ENCODE results near the gene RIPPLY2. TPM values are rescaled to one million over a fixed set of nuclear protein-coding genes. Genes with fewer than 3 reads are reported as not detected.
A peak's percentile ranks its signal among the peaks of the same experiment; 100 is the strongest.

Gene RIPPLY2
- total RNA-seq, 4 donors from 2014 or later, result 1.1 TPM; not detected in 3

- 80 to 82% methylated on average over 2 of the region's 2 CpGs for WGBS, 2 donors
- H3K4me1 ChIP-seq, result peaks cover 9 to 18% (median 11%) of the 10 kb centered on the region in 3 donors
These were observed 4.0 kb upstream of the RIPPLY2 start for GRCh38 chr6:83849127-83849526.

GRCh38 chr6:83849610-83850009 lies 3.5 kb upstream of the RIPPLY2 start:
- intact Hi-C loops (cut with DNase I), result no loop called here
- no peak for DNase-seq
- WGBS, 2 donors, result 63 to 83% methylated on average over 3 of the region's 3 CpGs
- Histone ChIP-seq H3K27ac (no peak overlapping the region), H3K36me3 (no peaks in the 10 kb centered on the region), H3K9me3 (no peaks in the 10 kb centered on the region), H3K27me3 (peaks cover 0 to 38% (median 0%) of the 10 kb centered on the region in 4 donors), H3K4me1 (peaks cover 11 to 19% (median 11%) of the 10 kb centered on the region in 3 donors), H3K4me3 (no peak overlapping the region)
- TF ChIP-seq CTCF (IDR thresholded peaks at IDR 0.05) (no peak), POLR2A (IDR thresholded peaks at IDR 0.05) (no peak)

More at GRCh38 chr6:83849127-83849526, 4.0 kb upstream of the RIPPLY2 start:
- no peak for DNase-seq
- H3K36me3 ChIP-seq, result no peaks in the 10 kb centered on the region
- no peaks in the 10 kb centered on the region for H3K9me3 ChIP-seq
- intact Hi-C loops (cut with DNase I), result no loop called here
- no peak overlapping the region for H3K27ac ChIP-seq
- H3K27me3 ChIP-seq, result peaks cover 0 to 33% (median 0%) of the 10 kb centered on the region in 4 donors
- TF ChIP-seq CTCF (IDR thresholded peaks at IDR 0.05) (no peak), POLR2A (IDR thresholded peaks at IDR 0.05) (no peak)
- H3K4me3 ChIP-seq, result no peak overlapping the region

DNA sequence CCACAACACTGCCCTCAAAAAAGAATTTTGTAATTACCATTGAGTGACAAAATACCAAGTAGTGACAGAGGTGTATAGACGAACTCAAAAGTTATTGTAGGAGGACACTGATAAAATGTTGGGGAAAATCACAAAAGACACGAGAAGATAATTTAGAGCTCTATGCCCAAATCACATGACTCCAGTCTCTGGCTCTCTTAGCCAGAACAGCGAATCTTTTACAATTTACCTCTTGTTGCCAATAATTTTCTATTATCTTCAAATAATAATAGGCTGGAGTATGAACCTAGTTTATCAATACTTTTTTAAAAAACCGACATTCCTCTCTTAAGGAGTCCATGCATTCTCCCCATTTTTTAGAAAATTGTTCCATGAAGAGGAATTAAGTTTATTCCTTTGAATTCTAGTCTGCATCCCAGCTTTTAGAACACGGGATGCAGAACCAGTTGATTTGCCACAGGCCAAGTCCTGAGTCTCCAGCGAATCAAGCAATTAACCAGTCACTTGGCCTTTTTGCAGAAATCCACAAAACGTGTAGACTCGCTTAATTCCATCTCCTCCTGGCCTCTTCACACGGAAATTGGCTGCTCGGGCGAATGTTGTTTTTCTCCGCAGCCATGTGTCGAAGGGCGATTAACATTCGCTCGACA lies 507 bp upstream of the RIPPLY2 start:
- no peak for DNase-seq
- intact Hi-C loops (cut with DNase I), result no loop called here
- Histone ChIP-seq H3K36me3 (no peaks in the 10 kb centered on the region), H3K27ac (peak overlapping the region in 1 of 4 donors; percentile 10), H3K27me3 (peaks cover 0 to 49% (median 0%) of the 10 kb centered on the region in 4 donors), H3K4me3 (peak overlapping the region; percentile 29 to 66 (median 50)), H3K9me3 (no peaks in the 10 kb centered on the region), H3K4me1 (peaks cover 11 to 19% (median 11%) of the 10 kb centered on the region in 3 donors)
- WGBS, 2 donors, result 16% methylated on average over 10 to 16 of the region's 16 CpGs
- TF ChIP-seq CTCF (IDR thresholded peaks at IDR 0.05) (no peak), POLR2A (IDR thresholded peaks at IDR 0.05) (no peak)

DNA sequence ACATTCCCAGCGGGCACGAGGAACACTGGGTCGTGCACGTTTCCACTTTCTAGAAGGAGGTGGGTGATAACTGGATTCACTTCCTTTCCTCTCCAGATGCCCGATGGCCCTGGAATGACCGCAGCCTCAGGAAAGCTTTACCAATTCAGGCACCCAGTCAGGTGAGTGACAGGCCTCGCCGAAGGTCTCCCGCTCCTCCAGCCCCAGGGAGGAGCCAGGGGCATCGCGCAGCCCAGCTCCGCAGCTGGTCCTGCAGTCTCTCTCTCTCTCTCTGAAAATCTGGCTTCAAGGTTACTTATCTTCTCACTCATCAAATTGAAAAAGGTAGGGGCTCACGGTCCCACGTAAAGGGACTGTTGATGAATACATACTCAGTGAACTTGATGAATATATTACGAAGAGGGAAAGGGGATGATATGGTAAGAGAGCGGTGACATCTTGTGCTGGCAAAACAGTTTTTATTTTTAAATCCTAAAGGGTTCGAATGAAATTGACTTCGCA lies 891 bp downstream of the RIPPLY2 start:
- intact Hi-C loops (cut with DNase I), result no loop called here
- H3K27ac ChIP-seq, result peak overlapping the region in 1 of 4 donors; percentile 10
- peaks cover 11 to 24% (median 16%) of the 10 kb centered on the region in 3 donors for H3K4me1 ChIP-seq
- DNase-seq, result no peak
- TF ChIP-seq CTCF (IDR thresholded peaks at IDR 0.05) (no peak), POLR2A (IDR thresholded peaks at IDR 0.05) (no peak)
- H3K4me3 ChIP-seq, result peak overlapping the region; percentile 29 to 66 (median 50)
- H3K27me3 ChIP-seq, result peaks cover 0 to 49% (median 0%) of the 10 kb centered on the region in 4 donors
- no peaks in the 10 kb centered on the region for H3K36me3 ChIP-seq
- 13 to 14% methylated on average over 13 to 17 of the region's 18 CpGs for WGBS, 2 donors
- no peaks in the 10 kb centered on the region for H3K9me3 ChIP-seq

GRCh38 chr6:83854766-83855165 lies 1.6 kb downstream of the RIPPLY2 start:
- TF ChIP-seq POLR2A (IDR thresholded peaks at IDR 0.05) (no peak), CTCF (IDR thresholded peaks at IDR 0.05) (no peak)
- intact Hi-C loops (cut with DNase I), result no loop called here
- DNase-seq, result no peak
- H3K4me3 ChIP-seq, result no peak overlapping the region
- no peak overlapping the region for H3K27ac ChIP-seq
- H3K4me1 ChIP-seq, result peaks cover 11 to 25% (median 17%) of the 10 kb centered on the region in 3 donors
- H3K9me3 ChIP-seq, result no peaks in the 10 kb centered on the region
- H3K27me3 ChIP-seq, result peaks cover 0 to 49% (median 0%) of the 10 kb centered on the region in 4 donors
- no peaks in the 10 kb centered on the region for H3K36me3 ChIP-seq
- WGBS, 2 donors, result 57% methylated on average over 5 of the region's 5 CpGs
